Stimulated activated CD8-positive, alpha-beta memory T cell treated with anti-CD3 and anti-CD28 coated beads, Interleukin-2, amount 100 ng/mL, for 48 hours (primary cell): ENCODE measurements around the gene CIBAR2.
"Not testable (repeated sequence)": the region's sequence is repeated elsewhere in the genome, so short reads cannot be mapped to it uniquely, and the experiment has no call there.

Source experiments
- DNase-seq, 2 donors: peaks; one replicate each; pipeline ENCODE4 v3.0.0-alpha.2; 2020; ENCODE audit warnings: low read depth in 2 of 2

CIBAR2 gene

DNA sequence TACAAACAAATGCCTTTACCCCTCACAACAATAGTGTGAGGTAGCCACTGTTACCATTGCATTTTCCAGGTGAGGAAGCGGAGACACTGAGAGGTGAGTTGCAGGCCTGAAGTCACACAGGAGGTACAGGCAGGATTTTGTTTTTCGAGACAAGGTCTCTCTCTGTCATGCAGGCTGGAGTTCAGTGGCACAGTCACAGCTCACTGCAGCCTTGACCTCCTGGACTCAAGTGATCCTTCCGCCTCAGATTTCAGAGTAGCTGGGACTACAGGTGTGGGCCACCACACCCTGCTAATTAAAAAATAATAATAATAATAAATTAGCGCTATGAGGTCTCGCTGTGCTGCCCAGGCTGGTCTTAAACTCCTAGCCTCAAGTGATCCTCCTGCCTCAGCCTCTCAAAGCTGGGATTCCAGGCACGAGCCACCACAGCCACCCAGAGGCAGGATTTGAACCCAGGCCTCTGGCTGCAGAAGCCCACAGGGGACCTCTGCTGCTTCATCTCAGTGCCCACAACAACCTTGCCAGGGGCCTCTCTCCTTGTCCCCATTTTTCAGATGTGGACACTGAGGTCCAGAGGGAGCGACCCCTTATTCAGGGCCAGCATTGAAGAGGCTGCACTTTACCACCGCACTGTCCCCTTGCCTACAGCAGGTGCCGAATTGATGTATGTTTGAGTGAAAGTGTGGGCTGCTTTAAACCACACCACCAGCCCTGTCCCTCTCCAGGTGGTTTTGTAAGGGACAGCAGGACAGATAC lies 16.0 kb upstream of the CIBAR2 start:
- no peak for DNase-seq

DNA sequence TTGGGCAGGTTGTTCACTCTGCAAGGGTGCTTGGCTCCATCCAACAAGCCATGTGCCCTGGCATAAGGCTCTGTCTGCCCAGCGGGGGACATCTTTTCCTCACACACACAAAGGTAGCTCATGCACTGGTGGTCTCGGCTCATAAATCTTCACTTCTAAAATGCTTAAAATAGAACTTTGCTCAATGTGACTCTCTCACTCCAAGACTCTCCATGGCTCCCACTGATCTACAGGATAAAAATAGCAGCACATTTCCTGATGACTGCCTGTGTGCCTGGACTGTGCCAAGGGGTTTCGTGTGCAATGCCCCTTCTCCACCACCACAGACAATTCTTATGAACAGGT lies 15.1 kb upstream of the CIBAR2 start:
- no peak for DNase-seq

DNA sequence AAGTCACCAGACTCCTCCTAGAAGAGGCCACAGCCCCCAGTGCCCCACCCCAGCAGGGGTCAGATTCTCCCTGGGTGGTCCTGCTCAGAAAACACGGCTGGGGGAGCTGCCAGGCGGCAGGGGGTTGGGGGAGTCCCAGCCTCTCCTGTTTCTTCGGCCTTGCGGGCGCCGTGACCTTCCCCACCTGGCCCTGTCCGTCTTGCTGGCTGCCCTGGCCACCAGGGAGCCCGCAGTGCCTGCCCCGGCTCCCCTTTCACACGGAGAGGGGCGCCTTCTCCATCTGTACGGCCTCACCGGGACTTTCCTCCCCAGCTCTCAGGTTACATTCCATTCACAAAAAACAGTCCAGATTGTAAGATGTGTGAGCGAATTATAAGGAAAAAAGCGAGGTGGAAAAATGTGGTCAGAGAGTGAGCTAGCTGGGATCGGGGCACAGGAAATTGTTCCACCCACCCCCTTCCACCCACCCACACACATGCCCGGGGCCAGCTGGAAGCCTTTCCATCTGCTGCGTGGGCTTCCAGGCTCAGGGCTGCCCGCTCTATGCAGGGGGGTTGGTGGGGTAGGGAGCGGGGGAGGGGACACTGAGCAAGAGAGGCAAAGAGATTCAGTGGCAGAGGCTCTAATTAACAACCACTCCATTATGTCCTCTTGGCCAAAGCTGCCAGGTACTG lies 14.6 kb upstream of the CIBAR2 start:
- DNase-seq: no peak

DNA sequence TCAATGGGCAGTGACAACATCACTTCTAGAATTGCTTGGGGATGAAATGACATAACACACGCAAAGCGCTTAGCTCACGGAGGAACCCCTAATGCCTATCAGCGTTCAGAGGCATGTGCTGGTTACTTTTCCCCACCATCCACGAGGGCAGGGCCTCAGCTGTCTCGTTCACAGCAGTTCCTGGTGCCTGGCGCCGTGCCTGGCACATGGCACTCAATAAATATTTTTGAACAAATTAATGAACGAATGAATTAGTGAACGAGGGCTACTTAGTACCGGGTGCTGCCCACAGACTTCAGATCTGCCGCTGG lies 14.1 kb upstream of the CIBAR2 start:
- no peak for DNase-seq

DNA sequence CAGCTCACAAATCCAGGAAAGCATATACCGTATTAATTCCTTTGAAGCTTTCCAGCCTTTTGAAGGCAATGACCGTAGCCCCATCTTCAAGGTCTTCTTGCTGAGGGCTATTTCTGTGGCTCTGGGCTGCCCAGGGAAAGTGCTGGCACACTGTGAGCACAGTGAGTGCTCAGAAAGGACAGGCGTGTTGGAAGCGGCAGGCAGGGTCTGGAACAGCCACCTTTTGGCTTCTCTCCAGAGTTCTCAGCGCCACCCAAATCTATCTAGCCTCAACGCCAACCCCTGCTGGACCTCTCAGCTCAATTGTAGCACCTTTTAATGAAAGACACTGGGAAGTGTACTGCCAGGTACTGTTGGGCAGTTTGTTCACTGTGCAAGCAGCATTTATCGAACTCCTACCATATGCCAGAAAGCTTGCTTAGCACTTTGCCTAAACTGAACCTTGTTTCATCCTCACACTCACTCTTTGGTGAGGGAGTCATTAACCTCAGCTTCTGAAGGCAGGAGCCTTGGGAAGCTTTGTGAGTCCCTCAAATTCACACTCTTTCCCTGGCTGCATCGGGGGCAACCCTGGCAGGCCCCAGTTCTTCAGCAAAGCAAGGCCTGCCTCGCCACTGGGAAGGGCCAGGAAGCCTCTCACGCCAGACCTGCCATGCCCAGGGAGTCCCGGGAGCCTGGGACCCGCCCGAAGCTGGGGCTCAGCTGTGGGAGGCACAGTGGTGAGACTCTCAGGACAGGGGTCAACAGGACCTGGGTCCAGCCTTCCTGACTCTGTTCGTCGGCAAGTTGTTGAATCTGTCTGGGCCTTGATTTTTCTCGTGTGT lies 13.5 kb upstream of the CIBAR2 start:
- no peak for DNase-seq

DNA sequence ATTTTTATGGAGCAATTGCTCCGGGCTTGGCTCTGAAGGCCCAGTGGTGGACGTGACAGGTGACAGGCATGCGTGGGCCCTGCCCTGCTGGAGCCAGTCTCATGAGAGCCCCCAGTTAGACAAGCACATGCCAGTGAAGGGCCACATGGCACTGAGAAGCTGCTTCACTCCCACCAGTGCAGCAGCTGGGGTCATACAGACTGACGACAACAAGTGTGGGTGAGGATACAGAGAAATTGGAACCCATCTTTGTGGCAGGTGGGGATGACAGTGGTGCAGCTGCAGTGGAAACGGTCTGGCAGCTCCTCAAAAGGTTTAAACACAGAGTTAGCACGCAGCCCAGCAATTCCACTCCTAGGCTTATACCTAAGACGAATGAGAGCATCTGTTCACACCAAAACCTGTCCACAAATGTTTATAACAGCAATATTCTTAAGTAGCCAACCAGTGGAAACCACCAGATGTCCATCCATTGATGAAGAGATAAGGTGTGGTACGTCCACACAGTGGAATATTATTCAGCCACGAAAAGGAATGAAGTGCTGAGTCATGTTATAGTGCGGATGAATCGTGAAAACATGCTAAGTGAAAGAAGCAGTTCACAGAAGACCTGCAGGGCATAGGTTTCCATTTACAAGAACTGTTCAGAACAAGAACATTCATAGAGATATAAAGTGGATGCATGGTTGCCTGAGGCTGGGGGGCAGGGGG lies 12.5 kb upstream of the CIBAR2 start:
- no peak for DNase-seq

DNA sequence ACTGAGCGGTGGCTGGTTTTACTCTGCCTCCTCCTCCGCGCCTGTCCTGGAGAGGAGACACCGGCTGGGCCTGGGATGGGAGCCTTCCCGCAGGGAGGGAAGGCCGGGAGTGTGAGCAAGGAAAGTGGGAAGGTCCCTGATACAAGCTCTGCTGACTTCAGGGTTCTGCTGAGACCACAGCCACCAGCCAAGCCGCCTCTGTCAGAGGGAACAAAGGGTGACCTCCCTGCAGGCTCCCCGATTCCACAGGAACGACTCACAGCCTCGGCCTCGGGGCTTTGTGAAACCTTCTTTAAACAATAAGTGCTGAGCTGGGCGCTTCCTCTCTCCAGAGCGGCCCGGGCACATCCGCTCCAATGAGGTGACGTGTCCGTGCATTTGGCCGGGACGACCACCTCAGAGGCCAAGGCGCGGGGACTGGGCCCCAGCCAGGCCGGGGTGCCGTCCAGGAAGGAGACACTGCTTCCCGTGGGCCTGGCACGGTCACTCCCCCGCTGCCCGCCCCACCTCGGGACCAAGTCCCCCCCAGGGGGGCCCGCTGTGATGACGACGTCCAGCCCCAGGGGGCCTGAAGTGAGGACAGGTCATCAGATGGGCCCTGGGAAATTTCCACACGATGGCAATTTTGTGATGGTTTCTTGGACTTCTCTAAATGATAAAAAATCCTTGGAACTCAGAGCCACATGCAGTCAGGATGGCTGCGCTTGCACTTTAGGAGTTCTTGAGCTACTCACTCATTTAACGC lies 11.8 kb upstream of the CIBAR2 start:
- no peak for DNase-seq

DNA sequence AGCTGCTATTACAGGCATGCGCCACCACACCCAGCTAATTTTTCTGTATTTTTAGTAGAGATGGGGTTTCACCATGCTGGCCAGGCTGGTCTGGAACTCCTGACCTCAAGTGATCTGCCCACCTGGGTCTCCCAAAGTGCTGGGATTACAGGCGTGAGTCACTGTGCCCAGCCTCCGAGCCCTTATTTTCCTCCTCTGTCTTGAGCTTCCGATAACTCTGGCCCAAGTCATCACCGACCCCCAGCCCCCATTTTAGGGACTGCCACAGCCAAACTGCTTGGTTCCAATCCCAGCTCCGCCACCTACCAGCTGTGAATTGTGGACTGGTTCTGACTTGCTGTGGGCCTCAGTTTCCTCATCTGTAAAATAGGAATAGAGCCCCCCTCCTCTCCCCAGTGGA lies 11.2 kb upstream of the CIBAR2 start:
- DNase-seq: not testable (repeated sequence)

DNA sequence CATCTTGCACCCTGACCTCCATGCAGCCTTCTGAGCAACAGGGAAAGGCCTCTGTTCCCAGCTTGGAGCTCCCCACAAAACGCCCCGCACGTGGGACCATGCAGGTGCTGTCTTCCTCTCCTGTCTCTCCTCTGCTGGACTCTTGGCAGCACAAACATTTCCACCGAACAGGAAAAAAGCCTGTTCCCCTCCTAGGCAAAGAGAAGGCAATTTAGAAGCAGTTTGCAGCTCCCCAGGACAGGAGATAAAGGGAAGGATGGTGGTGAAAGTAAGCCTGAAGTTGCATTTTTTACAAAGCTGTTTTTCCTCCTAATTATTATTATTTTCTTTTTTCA lies 7.7 kb upstream of the CIBAR2 start:
- DNase-seq: no peak

DNA sequence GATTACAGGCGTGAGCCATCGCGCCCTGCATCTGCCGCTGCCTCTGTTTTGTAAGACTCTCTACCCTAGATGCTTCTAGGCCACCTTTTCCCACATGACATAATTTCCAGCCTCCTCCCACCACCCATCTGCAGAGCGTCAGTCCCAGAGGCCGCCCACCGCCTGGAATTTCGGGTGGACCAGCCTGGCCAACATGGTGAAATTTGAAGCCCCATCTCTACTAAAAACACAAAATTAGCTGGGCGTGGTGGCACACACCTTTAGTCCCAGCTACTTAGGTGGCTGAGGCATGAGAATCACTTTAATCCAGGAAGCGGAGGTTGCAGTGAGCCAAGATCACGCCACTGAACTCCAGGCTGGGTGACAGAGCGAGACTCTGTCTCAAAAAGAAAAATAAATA lies 5.1 kb upstream of the CIBAR2 start:
- no peak for DNase-seq

DNA sequence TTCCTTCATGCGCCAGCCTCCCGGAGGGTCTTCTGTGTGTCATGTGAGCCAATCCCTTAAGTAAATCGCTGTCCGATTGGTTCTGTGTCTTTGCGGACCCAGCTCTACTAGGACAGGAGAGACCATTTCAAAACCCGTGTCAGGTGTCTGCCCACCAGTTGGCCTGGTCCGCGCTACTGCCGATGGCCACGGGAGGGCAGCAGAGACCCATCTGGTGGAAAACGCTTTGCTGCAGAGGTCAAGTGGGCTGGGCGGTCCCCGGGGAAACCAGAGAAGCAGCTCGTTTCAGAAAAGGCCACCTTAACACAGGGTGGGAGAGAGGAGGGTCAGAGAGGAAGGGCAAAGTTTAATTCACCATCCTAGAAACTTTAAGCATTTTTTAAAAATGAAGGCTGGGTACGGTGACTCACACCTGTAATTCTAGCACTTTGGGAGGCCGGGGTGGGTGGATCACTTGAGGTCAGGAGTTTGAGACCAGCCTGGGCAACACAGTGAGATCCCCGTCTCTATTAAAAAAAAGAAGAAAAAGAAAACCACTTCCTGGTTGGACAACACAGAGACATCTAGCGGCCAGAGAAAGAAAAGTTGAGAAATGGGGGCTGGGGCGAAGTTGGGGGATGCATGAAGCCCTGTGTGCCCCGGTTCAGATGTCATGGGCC lies 2.8 kb upstream of the CIBAR2 start:
- DNase-seq: peak; percentile 84 to 90

DNA sequence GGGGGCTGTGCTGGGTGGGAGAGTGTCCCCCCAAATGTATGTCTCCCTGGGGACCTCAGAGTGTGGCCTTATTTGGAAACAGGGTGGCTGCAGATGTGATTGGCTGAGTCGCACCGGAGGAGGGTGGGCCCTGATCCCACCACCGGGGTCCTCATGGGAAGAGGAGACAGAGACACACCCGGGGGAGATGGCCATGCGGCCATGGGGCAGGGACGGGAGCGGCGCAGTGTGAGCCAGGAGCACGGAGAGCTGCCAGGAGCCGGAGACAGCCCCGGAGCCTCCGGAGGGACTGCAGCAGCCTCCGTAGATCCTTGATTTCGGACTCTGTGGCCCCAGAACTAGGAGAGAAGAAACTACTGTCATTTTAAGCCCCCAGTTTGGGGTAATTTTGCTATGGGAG lies 1.6 kb upstream of the CIBAR2 start:
- no peak for DNase-seq

DNA sequence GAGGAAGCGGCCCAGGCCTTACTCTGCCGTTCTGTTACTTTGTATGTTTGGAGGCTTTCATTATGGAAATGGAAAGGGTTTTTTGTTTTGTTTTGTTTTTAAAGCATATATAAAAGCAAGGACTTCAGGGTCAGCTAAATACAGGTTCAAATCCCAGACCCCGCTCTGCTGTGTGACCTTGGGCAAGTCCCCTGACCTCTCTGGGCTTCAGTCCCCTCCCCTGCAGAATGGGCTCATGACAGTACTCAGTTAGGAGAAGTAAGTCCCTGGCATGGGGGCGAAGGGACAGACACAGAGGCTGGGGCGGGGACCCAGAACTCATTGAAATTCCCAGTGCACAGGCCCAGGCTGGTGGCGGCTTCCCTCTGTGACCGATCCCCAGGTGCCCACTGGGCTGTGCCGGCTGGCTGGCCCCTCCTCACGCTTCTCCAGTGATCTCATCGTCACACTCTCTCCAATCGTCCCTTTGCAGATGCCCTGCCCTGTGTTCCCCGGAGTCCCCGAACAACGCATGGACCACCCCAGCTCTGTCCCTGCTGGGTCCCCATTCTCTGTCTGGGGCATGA lies 979 bp upstream of the CIBAR2 start:
- no peak for DNase-seq

DNA sequence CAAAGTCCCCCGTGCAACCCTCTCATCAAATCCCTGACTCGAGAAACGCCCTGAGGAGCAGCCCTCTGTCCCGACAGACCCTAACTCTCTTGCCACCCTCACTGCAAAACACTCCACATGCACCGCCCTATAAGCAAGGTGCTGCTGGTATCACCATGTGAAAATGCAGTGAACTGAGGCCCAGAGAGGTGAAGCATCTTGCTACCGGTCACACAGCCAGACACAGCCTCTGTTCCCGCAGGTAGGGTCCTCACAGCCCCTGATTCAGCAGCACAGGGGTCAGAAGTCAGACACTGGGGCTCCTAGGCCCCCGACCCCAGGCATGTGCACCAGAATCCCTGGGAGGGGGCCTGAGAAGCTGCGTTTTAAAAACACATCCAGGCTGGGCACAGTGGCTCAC lies 1.1 kb downstream of the CIBAR2 start:
- no peak for DNase-seq

DNA sequence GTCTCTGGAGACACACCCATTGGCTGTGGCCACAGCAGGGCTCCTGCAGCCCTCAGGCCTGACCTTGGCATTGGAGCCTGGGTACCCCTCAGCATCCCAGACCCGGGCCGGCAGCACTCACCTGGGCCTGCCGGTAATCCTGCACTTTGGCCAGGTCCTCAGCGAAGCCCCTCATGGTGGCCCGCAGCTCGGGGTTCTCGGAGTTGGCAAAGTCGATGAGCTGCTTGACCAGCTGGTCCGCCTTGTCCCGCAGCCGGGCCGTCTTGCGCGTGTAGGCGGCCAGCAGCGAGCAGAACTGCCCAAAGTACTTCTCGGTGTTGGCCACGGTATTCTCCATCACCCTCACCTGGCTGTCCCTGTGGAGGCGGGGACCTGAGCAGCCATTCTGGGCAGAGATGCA lies 2.2 kb downstream of the CIBAR2 start:
- DNase-seq: no peak

DNA sequence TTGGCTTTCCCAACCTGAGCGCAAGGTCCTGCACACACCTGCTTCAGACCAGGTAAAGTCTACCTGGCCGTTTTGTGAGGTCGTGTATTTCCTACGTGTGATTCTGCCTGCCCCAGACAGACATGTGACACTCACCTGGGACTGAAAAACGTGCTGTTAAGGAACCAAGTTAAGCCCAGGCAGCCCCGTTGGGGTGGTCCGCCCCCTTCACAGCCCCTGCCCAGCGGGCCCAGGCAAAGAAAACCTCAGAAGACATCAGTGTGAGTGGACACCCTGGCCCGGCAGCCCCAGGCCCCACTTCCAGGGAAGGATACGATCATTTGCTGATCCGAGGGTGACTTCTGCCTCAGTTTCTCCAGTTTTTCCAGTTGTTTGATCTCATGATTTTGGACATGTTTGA lies 4.7 kb downstream of the CIBAR2 start:
- DNase-seq: no peak

DNA sequence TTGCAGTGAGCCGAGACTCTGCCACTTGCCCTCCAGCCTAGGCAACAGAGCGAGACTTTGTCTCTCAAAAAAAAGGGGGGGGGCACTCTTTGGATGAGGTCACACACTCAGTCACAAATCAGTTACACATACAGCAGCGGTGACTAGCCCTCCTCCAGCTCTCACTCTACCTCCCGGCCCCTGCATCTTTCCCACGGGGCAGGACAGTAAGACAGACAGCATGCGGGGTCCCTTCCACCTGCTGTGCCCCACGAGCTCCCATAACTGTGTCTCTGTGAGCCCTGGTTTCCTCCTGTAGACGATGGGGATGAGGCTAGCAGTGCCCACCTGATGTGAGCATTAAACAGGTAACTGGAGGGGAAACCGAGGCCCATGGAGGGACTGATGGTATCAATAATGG lies 5.2 kb downstream of the CIBAR2 start:
- no peak for DNase-seq

DNA sequence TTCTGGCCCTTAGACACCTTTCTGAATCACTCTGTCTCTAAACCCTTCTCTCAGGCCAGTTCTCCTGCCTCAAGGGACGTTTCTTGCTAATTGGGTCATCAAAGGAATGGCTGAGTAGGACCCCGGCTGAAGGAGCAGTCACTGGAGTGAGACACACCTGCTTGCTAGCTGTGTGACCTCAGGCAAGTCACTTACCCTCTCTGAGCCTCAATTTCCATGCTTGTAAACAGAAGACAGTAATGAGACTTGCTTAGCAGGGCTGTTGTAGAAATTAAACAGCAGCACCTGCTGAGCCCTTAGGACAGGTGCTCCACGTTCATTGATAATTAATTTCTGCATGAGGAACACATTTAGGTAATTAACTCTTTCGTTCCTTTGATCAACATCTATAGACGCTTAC lies 6.8 kb downstream of the CIBAR2 start:
- DNase-seq: no peak

DNA sequence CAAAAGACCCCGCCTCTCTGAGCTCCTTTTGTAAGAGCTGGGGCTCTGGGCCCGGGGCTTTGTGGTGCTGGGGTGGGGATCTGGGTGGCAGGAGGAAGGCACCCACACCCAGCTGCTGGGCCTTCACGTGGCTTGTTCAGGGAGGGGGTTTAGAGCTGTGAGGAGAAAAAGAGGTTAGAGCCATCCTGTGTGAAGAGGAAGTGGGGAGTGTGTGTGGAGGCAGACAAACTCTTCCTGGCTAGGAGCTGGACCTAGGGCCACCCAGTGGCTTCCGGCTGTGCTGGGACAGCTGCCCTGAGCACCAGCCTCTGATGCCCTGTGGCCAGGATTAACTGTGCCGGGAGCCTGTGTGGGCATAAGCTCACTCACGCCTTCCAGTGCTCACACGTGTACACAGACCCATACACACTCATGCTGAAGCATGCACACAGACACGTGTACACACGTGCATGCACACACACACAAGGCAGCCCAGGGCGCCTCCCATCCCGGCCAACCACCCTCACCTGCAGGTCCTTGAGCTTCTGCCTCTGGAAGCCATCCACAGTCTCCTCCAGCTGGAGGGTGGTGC lies 7.4 kb downstream of the CIBAR2 start:
- no peak for DNase-seq

DNA sequence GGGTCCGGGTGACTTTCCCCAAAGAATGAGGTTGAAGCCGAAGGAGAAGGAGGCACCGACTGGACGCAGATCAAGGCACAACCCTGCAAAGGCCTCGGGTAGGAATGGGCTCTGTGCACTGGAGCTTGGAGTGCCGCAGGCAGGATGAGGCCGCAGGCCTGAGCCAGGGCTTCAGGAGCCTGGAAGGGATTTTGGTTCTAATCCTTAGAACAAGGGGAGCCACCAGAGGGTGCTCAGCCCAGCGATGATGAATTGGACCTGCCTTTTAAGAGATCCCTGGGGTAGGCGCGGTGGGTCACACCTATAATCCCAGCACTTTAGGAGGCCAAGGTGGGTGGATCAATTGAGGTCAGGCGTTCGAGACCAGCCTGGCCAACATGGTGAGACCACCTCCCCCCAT lies 8.1 kb downstream of the CIBAR2 start:
- DNase-seq: no peak
